ENCODE measurements around the gene TRIM44.
"Not testable (repeated sequence)": the region's sequence is repeated elsewhere in the genome, so short reads cannot be mapped to it uniquely, and the experiment has no call there.

TRIM44 gene

GRCh38 chr11:35761899-35762298 lies 99.3 kb downstream of the TRIM44 start:
- no peak for DNase-seq

- no peak for DNase-seq
Measured at GRCh38 chr11:35763301-35763700, 100.7 kb downstream of the TRIM44 start.

DNA sequence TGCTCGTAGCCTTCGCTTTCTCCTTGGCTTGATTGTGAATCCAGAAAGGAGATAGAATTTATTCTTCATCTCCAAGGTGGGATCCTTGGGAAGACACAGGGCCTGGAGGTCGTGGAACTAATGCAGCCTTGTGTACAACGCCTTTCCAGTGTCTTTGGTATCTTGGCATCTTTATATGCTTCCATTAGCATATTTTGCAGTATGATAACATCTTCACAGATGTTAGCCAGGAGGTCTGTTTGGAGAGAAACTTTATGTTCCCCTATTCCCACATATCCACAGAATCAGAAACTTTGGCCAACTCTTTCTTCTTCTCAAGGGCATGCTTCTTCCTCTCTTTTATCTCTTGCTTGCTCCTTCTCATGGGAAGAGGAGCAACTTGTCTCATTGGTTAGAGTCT lies 101.2 kb downstream of the TRIM44 start:
- no peak for DNase-seq

DNA sequence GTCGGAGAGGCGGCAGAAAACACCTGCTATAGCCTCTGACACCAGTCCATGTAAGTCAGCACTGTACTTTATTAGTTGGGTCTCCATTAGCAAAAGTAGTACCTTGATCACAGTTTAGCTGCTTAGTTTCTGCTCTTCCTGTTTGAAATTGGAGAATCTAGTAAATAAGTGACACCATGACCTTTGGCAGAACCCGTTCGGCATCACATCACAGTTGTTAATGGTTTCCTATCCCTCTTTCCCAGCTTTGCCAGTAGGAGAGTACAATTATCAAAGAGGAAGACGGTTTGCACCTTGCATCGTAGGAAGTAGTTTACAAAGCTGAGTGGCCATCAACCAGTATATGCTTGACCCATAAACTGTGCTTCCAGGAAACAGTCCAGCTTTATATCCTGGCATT lies 101.8 kb downstream of the TRIM44 start:
- DNase-seq = no peak

DNA sequence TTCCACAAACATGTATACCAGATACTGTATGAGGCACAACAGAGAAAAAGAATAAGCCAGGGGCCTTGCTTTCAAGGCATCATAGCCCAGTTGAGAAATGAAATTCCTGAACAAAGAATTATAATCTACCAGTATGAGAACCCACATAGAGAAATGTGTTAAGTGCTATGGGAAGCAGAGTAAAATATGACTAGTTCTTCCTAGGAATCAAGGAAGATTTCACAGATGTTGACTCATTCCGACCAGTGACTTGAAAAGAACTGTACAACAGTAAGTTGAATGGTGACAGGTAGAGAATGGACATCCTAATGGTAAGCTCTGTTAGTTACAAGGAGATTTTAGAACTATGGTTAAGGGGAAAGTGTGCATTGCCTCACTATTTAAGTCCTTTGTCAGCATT lies 102.6 kb downstream of the TRIM44 start:
- no peak for DNase-seq

DNA sequence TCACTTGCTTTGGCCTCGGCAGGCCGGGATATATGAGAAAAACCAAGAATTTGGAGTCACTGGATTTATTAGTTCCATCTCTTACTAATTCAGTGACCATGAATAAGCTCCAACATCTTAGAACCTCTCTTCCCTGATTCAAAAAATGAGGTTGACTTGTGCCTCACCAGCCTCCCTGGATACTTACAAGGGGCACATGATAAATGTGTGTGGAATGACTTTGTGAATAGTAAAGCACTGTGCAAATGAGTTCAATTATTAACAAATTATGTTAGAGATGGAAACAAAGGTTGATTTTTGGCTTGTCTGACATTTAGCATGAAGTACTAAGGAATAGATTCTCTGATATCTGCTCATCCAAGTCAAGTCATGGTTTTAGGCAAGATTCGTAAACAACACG lies 104.1 kb downstream of the TRIM44 start:
- DNase-seq = no peak

GRCh38 chr11:35770425-35770824 lies 107.8 kb downstream of the TRIM44 start:
- not testable (repeated sequence) for DNase-seq

- no peak for DNase-seq
Measured at GRCh38 chr11:35771722-35772121, 109.1 kb downstream of the TRIM44 start.

- DNase-seq = not testable (repeated sequence)
Measured at GRCh38 chr11:35777241-35777640, 114.7 kb downstream of the TRIM44 start.

DNA sequence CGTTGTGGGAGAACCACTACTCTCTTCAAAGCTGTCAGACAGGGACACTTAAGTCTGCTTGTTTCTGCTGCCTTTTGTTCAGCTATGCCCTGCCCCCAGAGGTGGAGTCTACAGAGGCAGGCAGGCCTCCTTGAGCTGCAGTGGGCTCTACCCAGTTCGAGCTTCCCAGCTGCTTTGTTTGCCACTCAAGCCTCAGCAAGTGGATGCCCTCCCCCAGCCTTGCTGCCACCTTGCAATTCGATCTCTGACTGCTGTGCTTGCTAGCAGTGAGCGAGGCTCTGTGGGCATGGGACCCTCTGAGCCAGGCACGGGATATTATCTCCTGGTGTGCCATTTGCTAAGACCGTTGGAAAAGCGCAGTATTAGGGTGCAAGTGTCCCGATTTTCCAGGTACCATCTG lies 116.4 kb downstream of the TRIM44 start:
- not testable (repeated sequence) for DNase-seq

DNA sequence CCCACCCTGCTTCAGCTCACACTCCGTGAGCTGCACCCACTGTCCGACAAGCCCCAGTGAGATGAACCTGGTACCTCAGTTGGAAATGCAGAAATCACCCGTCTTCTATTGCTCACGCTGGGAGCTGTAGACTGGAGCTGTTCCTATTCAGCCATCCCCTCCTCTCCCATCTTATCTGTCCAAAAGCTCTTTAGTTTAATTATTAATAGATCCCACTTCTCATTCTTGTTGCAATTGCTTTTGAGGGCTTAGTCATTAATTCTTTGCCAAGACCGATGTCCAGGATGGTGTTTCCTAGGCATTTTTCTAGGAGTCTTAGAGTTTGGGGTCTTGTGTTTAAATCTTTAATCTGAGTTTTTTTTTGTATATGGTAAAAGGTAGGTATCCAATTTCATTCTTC lies 116.8 kb downstream of the TRIM44 start:
- DNase-seq = no peak

DNA sequence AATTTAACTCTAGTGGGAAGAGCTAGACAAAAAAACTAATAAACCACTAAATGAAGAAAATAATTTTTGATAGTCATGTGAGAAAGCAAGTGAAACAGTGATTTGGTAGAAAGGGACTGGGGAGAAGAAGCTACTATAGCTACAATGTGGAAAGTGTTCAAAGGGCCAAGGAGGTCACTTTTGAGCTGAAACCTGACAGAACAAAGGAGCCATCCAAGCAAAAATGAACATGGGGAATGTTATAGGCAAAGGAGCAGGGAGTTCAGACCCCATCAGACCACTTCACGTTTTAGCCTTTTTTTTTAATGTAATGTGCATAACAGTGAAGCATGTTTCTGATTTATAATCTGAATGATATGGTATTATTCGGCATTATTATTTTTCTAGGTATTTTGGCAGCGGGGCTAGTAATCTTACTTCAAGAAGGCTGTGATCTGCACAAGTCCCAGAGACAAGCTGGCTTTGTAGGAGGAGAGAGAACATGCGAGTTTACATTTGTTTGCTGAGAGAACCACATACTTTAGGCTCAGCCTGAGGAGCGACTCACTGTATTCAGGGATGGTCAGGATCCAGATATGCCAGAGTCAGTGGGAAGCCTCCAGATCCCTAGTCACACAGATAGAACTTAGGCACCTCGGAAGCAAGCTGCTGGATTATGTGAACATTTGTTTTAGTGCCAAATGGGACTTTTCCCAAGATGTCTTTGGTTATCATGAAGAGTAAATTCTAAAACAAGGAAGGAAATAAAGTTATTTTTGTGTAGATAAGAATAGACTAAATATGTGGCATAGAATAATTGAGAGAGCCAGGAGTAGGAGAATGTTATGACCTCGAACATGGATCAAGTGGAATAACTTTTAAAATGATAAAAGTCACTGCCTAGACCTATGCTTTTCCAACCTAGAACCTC lies 118.6 kb downstream of the TRIM44 start:
- DNase-seq = no peak

GRCh38 chr11:35781861-35782470 lies 119.4 kb downstream of the TRIM44 start:
- DNase-seq = no peak

GRCh38 chr11:35783809-35784208 lies 121.2 kb downstream of the TRIM44 start:
- no peak for DNase-seq

DNA sequence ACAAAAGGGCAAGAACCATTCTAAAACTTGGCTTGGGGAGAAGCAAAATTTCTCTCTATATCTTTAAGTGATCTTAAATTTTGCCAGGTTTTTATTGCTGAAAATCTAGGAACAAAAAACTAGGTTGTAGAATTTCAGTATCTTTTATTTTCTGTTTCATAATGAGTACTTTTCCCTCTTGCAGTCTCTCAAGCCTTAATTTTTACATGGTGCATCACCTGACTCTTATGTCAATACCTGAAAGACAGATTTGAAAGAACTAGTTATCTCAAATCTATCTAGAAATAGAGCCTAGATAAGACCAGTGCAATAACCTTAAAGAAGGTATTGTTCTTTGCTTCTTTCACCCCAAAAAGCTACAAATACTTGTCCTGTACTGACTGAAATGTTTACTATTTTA lies 122.1 kb downstream of the TRIM44 start:
- no peak for DNase-seq

DNA sequence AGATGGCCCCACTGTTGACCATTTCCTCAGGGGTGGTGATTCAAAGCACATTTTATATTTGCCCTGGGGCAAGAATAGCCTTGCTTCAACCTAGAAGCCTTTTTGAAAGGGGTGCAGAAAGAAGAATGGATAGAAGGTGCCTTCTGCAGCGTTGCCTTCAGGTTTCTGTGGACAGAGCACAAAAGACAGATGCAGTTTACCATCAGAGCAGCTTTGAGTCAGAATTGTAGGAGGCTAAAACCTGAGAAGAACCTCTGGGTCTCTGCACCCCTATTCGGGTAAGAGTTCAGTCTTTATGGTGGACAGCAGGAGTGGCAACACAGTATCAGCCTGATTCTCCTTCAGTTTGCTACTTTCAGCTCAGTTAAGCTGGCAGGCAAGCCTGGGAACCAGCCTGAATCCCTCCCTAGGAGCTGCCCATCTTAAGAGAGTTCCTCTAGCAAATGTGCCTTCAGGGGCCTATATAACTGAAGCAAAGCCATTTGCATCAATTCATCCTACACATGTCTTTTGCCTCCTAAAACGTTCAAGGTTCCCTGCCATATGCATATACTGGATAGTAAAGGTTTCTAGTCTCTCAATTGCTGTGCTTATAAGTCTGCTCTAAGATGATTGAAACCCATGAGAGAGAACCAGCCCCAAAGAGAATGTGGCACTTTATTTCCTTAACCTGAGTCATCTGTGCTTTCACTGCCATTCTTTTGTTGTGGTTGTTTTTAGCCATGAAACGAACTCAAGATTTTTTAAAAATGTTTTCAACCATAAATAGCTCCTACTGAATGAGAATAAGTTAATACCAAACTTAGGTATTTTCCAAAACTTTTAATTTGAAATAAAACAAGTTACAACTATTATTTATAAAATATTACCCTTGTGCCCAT lies 123.0 kb downstream of the TRIM44 start:
- no peak for DNase-seq

DNA sequence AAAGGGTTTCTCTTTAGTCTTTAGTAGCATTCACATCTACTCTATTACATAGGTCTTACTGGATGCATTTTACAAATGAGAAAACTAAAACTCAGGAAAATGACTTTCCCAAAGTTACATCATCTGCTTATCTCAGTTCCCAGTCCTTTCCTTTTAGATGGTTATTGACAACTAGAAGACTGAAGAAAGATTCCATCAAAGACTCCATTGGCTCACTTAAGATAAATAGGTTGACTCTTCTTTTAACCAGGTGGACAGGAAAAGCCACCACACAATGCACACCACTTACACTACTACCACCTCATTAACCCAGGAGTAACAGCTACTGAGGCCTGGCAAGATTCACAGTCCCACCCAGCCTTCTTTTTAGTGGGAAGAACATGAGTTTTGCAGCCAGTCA lies 123.6 kb downstream of the TRIM44 start:
- DNase-seq = no peak

DNA sequence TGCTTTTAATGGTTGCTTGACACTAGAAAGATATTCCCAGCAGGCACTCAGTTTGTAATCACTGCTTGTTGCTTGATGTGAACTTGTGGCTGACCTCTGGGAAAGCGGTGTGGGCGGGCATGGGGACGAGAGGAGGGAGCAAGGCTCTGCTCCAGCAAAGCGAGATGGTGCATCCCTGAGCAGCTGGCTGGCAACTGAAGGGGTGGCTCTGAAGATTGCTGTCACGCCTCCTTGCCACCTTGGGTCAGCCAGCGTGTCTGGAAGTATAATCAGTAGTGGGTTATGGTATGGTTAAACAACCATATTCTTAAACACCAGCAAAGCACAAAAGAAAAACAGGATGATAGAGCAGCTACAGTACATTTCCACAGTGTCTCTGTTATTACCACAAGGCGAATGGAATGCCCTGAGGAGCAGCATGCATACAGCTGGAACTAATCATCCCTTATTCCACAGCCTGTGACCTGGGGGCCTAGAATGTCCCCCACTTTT lies 124.5 kb downstream of the TRIM44 start:
- no peak for DNase-seq

DNA sequence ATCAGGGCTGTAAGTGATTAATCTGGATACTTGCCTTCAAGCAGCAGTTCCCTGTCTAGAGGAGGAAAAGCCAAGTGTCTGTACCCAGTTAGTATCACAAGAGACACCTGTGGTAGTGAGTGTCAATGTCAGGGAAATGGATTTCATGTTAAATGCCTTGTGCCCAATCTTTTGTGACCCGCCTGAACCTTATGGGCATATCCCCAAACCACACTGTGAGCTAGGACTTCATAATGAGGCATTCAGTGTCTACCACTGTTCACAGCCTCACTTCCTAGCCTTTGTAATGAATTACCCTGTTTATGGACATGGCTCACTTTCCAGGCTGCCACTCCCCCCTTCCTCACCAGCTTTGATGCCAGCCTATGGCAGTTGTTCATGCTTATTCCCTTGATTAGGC lies 125.1 kb downstream of the TRIM44 start:
- no peak for DNase-seq

GRCh38 chr11:35791088-35791958 lies 128.7 kb downstream of the TRIM44 start:
- no peak for DNase-seq

DNA sequence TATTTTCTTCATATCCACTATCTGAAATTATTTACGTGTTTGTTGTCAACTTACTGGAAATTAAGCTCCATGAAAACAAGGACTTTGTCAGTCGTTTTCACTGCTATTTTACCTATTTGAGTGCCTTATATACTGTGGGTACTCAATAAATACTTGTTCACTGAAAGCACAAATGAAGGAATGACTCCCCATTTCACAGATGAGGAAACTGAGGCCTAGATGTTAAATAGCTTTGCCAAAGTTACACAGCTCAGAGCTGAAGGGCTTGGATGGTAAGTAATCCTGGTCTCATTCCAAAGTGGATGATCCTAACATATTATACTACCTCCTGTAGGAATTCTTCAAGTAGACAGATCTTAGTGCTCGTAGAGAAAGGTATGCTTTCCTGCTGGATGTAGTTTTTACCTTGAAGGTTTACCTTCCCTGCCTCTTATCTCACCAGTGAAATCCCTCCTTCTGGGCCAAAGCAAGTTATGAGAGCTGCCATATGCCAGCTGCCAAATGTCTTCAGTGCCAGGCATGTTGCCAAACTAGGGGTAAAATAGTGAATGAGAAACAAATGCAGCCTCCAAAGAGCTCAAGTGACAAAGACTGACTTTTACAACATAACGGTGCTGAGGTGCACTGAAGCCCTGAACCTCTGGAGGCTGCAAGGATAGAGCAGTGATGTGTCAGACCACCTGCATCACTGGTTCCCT lies 129.7 kb downstream of the TRIM44 start:
- no peak for DNase-seq

- DNase-seq = no peak
Measured at GRCh38 chr11:35792846-35793192, 130.2 kb downstream of the TRIM44 start.
